ENCODE results near the gene CDKAL1.

DNA sequence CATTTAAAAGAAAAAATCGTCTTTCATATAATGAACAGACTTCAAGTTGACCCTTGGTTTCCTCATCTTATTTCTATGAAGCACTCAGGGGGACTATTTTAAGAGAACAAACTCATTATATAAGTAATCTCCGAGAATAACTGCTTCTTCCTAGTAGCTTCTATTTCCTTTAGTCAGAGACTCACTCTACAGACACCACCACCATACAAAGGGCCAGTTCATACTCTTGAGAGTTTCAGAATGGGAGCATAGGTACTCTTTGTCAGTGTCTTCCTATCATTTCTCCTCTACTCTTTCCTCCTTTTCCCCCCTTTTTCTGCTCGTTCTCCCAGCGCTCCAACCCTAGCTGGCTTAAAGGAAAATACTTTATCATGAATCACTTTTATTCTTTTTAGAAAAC is 104.9 kb downstream of the CDKAL1 start:
- TF ChIP-seq, protein P1, sequence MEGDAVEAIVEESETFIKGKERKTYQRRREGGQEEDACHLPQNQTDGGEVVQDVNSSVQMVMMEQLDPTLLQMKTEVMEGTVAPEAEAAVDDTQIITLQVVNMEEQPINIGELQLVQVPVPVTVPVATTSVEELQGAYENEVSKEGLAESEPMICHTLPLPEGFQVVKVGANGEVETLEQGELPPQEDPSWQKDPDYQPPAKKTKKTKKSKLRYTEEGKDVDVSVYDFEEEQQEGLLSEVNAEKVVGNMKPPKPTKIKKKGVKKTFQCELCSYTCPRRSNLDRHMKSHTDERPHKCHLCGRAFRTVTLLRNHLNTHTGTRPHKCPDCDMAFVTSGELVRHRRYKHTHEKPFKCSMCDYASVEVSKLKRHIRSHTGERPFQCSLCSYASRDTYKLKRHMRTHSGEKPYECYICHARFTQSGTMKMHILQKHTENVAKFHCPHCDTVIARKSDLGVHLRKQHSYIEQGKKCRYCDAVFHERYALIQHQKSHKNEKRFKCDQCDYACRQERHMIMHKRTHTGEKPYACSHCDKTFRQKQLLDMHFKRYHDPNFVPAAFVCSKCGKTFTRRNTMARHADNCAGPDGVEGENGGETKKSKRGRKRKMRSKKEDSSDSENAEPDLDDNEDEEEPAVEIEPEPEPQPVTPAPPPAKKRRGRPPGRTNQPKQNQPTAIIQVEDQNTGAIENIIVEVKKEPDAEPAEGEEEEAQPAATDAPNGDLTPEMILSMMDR (IDR thresholded peaks at IDR 0.05) = no peak
- TF ChIP-seq POLR2A (IDR thresholded peaks at IDR 0.05) = no peak
